HG02642 (cell line): ENCODE measurements around the gene NEK1.
"Not testable (repeated sequence)": the region's sequence is repeated elsewhere in the genome, so short reads cannot be mapped to it uniquely, and the experiment has no call there.

ENCODE experiments used
- ATAC-seq: cut with Tn5 transposase; IDR thresholded peaks from one replicate; pipeline ENCODE4 v1.9.1; 2021; ENCODE audit warnings: mild to moderate bottlenecking; ENCODE audit not compliant: unreplicated experiment, poor library complexity

The NEK1 gene

DNA sequence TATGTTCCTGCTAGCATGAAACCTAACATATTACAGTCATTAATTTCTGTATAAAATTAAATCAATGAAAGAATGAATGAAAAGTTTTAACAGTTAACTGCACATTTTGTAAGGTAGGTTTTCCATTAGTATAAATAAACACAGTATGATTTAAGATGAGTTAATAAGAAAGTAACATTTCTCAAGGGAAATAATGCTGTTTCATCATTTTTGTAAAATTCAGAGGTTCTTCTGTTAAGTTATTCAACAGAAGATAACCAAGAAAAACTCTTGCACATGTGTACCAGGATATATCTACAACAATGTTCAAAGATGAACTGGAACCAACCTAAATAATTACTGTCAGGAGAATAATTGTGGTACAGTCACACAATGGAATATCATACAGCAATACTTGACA, 88.6 kb downstream of the NEK1 start:
- ATAC-seq, result no peak

GRCh38 chr4:169510617-169511016, 101.8 kb downstream of the NEK1 start:
- ATAC-seq, result no peak

DNA sequence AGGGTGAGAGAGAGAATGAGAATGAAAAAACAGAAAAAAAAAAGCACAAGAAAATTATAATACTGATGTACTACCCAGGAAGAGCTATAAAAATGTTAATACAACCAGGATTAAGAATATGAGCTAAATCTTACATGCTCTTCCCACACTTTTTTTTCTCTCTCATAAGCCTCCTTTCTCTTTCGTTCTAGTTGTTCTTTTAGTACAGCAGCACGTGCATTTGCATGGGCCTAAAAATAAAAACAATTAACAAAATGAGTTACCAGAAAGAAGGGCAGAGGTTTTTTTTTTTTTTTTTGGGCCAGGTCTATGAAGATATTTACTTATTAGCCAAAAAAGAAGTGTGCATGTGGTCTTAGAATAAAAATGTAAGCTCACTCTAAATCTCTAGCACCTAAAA, 105.5 kb downstream of the NEK1 start:
- ATAC-seq, result no peak

GRCh38 chr4:169499907-169500306, 112.5 kb downstream of the NEK1 start:
- ATAC-seq, result not testable (repeated sequence)

DNA sequence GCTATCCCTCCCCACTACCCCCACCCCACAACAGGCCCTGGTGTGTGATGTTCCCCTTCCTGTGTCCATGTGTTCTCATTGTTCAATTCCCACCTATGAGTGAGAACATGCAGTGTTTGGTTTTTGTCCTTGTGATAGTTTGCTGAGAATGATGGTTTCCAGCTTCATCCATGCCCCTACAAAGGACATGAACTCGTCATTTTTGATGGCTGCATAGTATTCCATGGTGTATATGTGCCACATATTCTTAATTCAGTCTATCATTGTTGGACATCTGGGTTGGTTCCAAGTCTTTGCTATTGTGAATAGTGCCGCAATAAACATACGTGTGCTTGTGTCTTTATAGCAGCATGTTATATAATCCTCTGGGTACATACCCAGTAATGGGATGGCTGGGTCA, 118.1 kb downstream of the NEK1 start:
- ATAC-seq, result not testable (repeated sequence)

- no peak for ATAC-seq
Observed at GRCh38 chr4:169493164-169493524, 119.2 kb downstream of the NEK1 start.

DNA sequence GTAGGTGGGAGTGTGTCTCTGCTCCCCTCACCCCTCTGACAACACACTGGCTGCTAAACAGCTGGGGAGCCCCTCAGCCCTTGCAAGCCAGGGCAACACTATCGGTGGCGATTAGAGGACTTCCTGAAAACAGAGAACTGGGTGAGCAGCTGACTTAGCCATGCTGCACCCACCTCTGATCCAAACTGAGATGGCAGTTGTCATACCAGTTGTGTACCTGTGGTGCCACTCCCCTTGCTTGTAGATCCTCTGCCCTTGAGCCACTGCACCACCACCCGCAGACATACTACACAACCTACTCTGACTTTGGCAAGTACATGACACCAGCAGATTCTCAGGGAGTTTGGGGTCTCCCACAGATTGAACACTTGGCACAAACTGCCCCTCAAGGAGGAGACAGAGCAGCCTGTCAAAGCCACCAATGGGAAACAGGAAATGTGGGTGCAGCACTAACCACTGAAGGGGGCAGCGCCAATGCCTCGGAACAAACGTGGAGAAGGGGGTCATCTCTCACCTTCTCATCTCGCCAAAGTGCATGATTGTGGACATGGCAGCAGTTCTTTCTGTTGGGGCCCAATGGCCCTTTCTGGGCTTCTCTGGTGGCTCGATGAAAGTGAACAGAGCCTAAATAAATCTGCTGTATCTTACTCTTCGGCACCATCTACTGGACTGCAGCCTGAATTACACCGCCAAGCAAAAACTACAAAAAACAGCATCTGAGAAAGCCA, 119.8 kb downstream of the NEK1 start:
- ATAC-seq, result peak; percentile 52

DNA sequence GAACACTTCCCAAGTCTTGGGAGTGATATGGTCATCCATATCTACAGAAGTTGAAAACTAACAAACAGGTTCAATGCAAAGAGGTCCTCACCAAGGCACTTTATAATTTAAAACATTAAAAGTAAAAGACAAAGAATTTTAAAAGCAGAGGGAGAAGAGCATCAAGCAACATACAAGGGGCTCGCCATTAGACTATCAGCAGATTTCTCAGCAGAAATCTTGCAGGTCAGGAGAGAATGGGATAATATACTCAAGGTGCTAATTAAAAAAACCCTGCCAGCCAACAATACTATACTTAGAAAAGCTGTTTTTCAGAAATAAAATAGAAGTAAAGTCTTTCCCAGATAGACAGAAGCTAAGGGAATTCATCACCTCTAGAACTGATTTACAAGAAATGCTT, 121.2 kb downstream of the NEK1 start:
- ATAC-seq, result no peak

DNA sequence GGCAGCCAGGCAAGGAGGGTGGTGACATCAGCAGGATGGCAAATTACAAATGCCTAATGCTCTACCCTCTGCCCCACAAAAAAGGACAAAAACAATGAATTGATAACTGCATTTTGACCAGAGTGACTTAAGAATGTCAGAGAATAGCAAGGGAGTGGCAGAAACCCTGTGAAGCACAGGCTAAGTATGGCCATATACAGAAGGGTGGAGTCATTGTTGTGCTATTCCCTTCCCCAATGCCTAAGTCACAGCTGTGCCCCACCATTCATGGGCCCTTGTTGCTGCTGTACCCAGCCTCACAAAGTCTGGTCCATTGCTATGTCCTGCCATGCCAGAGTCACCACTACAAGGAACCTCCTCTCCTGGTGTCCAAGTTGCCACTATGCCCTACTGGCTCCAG, 123.1 kb downstream of the NEK1 start:
- ATAC-seq, result no peak

DNA sequence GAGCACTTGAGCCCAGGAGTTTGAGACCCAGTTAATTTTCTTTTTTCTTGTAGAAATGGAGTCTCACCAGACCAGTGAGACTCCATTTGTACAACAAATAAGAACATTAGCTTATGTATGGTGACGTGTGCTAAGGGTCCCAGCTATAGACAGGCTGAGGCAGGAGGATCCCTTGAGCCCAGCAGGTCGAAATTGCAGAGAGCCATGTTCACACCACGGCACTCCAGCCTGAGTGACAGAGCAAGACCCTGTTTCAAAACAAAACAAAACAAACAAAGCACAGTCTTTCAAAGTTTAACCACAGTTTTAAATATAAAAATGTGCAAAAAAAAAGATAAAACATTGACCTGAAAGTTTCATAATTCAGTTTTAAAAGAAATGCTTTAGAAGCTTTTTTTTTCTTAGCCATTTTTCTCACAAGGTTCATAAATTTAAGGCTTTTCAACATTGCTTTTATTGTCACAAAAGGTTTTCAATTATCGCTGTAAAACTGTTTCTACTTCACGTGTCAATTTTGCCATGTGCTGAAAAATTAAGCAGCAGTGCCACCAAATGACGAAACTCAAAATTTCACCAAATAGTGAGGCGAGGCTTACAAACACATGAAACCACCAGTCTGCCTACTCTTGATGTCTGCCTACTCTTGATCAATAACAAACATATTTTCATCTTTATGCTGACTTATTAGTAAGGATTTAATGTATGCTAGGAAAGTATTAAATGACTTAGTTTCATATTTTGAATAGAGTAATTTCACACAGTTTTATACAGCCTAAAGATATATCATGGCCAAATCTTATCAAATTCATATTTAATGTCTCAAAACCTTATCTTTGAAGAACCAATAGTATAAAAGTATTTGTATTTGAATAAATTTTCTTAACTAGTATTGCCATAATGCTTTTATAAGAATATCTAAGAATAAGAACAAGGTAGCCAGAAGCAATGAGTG, 126.3 kb downstream of the NEK1 start:
- ATAC-seq, result peak; percentile 80

GRCh38 chr4:169485086-169485485, 127.3 kb downstream of the NEK1 start:
- ATAC-seq, result no peak

DNA sequence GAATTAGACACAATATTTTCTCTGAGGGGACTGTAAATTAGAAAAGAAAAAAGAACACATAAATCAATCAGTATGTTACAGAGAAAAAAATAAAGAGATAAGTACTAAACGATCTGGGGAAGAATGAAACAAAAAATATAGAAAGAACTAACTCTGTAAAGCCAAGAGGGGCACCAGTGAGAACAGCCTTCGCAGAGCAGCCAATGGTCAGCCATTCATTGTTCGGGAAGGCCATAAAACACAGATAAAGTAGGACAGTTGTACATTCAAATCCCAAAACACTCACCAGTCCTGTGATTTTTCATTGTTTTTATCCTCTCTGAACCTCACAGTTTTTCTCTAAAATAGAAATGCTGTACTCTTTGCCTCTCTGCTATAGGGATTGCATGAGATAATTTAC, 127.9 kb downstream of the NEK1 start:
- ATAC-seq, result no peak

DNA sequence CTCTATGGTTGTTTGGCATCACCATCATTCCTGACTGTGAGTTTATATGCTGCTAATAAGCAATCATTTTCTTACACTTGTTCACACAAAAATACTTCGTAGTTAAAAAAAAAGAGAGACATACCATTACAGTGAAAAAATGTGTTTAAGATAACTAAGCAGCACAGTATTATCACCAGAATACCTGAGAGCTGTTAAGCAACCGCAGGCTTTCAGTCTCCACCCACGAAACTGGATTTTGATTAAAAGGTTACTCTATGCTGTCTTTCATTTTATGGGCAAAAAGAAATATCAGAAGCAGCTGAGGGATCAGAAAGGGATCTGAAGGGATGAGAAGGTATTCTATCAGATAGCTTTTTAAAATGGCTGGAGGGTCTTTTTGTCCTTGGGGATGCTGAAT, 148.3 kb downstream of the NEK1 start:
- ATAC-seq, result no peak

DNA sequence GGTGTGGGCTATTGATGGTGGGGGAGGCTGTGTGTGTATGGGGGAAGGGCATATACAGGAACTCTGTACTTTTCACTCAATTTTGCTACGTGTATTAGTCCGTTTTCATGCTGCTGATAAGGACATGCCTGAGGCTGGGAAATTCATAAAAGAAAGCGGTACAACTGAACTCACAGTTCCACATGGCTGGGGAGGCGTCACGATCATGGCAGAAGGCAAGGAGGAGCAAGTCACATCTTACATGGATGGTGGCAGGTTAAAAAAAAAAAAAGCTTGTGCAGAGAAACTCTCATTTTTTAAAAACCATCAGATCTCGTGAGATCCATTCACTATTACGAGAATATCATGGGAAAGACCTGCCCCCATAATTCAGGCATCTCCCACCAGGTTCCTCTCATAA, 152.3 kb downstream of the NEK1 start:
- no peak for ATAC-seq

DNA sequence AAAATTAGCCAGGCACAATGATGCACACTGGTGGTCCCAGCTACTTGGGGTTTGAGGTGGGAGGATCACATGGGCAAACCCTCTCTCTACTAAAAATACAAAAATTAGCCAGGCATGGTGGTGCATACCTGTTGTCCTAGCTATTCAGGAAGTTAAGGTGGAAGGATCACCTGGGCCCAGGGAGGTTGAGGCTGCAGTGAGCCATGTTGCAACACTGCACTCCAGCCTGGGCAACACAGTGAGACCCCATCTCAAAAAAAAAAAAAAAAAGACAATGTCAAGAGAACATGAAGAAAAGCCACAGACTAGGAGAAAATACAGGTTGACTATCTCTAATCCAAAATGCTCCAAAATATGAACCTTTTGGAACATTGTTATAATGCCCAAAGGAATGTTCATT, 153.8 kb downstream of the NEK1 start:
- no peak for ATAC-seq

GRCh38 chr4:169452644-169453043, 159.7 kb downstream of the NEK1 start:
- not testable (repeated sequence) for ATAC-seq

- not testable (repeated sequence) for ATAC-seq
Observed at GRCh38 chr4:169448935-169449334, 163.4 kb downstream of the NEK1 start.

- no peak for ATAC-seq
Observed at GRCh38 chr4:169446824-169447223, 165.6 kb downstream of the NEK1 start.

- no peak for ATAC-seq
Observed at GRCh38 chr4:169443748-169444147, 168.6 kb downstream of the NEK1 start.

- ATAC-seq, result no peak
Observed at GRCh38 chr4:169440446-169440845, 171.9 kb downstream of the NEK1 start.

DNA sequence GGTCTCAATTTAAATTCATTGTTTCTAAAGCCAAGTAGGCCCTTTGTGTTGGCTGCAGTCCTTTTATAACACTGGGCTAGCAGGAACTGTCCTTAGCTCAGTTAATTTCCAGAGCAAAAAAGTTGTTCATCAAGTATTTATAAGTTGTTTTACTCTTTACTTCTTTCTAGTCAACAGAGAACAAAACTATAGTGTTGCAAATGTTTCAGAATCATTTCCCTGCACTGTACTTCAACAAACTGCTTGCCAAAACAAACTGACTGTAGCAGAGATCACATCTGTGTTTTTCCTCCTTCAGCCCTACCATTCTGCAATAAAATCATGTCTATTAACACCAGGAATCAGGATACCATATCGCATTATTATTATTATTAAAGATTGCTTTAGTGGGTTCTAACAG, 173.1 kb downstream of the NEK1 start:
- no peak for ATAC-seq

GRCh38 chr4:169438057-169438480, 174.3 kb downstream of the NEK1 start:
- peak; percentile 44 for ATAC-seq
